GM19240 (cell line): ENCODE measurements around the gene SPSB4.

Experiments used
- DNase-seq: peaks from one replicate; pipeline ENCODE4 v3.0.0; 2011; ENCODE audit warnings: low spot score; ENCODE audit not compliant: insufficient read length

The SPSB4 gene

DNA sequence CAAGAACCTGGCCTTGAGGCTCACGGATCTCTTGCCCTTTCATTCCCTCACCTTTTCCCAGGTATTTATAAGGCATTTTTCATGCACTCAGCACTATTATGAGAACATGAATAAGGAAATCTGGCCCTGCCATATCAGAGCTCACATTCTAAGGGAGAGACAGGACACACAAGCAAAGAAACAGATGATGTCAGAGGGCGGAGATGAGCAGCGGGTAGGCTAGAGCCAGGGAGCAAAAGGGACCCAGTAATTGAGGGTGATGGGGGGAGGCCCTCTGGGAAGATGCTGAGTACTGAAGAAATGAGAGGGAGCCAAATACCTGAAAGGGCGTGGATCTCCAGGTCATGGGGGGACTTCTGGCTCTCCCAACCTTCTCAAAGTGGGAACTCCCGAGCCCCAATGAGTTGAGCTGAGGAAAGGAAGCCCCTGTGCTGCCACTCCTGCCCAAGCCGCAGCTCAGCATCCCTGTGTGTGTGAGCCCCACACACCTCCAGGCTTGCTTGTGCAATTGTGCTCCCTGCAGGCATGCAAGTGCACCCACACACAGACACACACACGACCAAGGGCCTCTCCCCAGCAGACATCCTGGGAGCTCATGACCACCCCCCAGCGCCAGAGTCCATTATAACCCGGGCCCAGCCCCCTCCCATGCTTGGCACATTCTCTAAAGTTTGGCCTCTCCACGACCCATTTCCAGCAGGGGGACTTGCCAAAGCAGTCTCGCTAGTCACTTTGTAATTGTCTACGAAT is 99.1 kb downstream of the SPSB4 start:
- DNase-seq: no peak

- no peak for DNase-seq
These were observed 99.8 kb downstream of the SPSB4 start for GRCh38 chr3:141150931-141151330.

DNA sequence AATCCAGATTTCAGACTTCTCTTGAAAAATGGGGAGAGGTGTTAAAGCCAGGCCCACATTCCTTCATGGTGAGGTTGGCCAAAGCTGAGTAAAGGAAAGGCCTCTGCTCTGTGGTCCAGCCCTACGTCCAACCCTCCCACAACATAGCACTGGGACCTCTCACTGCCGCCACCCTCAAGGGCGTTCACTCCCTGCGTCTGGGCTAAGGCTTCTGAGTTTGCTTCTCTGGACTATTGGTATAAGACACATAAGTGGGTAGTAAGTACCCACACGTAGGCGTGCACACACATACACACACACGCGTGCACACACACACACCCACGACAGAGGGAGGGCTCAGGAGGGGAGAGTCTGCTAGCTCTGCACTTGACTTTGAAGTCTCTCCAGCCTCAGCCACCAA is 100.3 kb downstream of the SPSB4 start:
- DNase-seq: no peak

GRCh38 chr3:141152130-141152529 is 101.0 kb downstream of the SPSB4 start:
- DNase-seq: no peak

GRCh38 chr3:141152801-141153678 is 101.9 kb downstream of the SPSB4 start:
- DNase-seq: no peak

DNA sequence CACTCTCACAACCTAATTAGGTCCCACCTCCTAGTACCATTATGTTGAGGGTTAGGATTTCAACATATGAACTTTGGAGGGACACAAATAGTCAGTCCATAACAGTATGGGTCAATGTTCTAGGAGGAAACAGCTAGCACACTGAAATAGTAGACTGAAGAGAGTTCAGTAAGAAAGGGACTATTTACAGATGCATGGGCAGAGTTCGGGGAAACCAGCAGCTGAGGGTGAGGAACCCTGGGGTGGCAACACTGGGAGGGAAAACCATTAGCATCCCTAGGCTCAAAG is 102.5 kb downstream of the SPSB4 start:
- DNase-seq: no peak

- DNase-seq: no peak
These were observed 113.7 kb downstream of the SPSB4 start for GRCh38 chr3:141164852-141165251.

GRCh38 chr3:141167681-141168080 is 116.5 kb downstream of the SPSB4 start:
- no peak for DNase-seq

DNA sequence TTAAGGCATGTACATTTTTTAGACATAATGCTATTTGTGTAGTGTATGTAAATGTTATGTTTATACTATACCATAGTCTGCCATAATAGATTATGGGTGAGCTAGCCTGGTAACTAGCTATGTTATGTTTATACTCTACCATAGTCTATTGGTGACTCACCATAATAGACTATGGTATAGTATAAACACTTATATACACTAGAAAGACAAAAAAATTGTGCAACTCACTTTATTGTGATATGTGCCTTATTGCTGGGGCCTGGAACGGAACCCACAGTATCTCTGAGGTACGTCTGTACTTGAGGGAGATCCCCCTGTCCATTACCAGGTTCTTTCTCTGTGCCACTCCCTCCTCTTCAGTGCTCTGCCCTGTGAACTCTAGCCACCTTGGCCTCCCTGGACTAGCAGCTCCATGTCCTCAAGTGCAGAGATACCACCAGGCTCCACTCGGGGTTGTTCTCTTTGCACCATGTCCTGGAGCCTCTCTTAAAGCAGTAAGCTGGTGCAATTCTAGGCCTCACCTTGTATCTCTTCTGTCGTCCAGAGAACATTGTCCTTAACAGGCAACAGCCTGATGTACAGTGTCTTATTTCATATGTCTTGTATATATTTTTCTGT is 119.6 kb downstream of the SPSB4 start:
- no peak for DNase-seq

GRCh38 chr3:141174674-141175073 is 123.5 kb downstream of the SPSB4 start:
- DNase-seq: no peak

DNA sequence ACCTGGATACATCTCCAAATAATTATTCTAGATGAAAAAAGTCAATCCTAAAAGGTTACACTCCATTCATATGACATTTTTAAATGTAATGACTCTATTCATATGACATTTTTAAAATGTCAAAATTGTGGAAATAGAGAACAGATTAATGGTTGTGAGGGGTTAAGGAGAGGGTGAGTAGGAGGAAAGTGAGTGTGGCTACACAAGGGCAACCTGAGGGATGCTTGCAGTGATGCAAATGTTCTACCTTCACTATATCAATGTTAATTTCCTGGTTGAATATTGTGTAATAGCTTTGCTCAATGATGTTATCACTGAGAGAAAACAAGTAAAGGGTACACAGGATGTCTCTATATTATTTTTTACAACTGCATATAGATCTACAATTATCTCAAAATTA is 125.6 kb downstream of the SPSB4 start:
- no peak for DNase-seq

GRCh38 chr3:141178026-141178425 is 126.9 kb downstream of the SPSB4 start:
- DNase-seq: no peak

DNA sequence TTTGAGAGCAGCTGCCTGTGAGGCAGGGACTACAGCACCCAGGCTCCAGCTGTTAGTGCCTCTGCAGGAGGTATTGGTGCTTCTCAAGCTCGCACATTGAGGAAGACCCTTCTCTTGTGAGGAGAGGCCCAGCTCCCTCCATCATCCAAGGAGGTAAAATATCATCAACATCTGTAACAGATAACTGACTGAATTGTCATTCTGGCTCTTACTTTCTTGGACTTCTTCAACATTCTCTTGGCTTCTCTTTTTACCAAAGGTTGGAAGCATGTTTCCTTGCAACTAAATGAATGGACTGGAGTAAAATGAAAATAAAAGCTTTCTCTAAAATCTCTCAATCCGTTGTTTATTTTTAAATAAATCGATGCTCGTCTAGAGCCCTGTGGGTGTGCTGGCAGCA is 127.4 kb downstream of the SPSB4 start:
- DNase-seq: no peak

GRCh38 chr3:141179983-141180382 is 128.8 kb downstream of the SPSB4 start:
- DNase-seq: no peak

- no peak for DNase-seq
These were observed 130.0 kb downstream of the SPSB4 start for GRCh38 chr3:141181196-141181595.

- DNase-seq: no peak
These were observed 130.7 kb downstream of the SPSB4 start for GRCh38 chr3:141181819-141182218.

DNA sequence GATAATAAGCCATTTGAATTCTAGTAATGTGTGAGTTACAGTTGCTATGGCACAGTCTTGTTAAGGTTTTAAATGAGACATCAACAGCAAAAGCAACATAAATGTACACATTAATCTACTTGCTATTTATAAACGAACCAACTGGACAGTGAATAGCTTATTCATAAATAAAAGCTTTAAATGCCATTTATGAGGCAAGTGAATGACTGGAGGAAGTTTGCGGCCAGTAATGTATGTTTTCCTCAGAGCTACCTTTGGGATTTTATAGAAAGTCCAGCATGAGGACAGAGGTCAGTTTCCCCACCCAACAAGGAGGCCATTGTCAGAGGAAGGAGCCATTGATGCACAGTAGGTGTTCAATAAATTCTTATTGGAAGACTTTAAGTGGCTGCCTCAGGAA is 132.5 kb downstream of the SPSB4 start:
- DNase-seq: no peak

DNA sequence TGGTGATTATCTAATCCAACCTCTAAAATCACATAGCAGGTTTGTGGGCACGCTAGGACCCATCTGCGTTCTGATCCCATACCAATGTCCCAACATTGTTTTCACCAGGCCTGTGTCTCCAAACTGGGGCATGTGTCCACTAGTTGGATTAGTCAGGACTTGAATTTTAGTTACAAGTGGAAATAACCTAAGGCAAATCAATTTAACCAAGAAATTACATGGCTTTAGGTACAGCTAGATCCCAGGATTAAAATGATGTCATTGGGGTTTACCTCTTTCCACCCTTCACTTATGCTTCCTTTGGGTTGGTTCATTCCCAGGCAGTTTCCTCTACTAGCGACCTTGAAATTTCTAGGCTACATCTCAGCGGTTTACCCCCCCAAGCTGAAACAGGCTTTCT is 133.3 kb downstream of the SPSB4 start:
- DNase-seq: no peak

DNA sequence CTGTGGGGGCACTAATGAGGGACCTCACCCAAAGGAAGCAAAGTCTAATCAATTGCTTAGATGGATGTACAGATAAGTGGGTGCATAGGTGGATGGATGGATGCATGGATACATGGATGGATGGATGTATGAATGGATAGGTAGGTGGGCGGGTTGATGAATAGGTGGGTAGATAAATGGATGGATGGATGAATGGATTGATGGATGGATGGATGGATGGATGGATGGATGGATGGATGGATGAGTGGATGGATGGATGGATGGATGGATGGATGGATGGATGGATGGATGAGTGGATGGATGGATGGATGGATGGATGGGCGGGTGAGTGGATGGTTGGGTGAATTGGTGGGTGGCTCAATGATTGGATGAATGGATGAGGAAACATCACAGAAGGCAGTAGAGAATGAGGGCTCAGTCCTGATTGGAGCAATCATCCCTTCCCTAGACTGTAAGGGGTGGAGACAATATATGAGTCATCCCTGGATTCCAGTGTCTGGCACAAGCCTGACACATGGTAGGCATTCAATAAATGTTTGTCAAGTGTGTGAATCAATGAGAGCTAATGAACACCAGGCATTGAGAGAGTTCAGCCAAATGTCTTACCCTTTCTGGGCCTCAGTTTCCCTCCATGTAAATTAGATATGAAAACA is 140.1 kb downstream of the SPSB4 start:
- no peak for DNase-seq

DNA sequence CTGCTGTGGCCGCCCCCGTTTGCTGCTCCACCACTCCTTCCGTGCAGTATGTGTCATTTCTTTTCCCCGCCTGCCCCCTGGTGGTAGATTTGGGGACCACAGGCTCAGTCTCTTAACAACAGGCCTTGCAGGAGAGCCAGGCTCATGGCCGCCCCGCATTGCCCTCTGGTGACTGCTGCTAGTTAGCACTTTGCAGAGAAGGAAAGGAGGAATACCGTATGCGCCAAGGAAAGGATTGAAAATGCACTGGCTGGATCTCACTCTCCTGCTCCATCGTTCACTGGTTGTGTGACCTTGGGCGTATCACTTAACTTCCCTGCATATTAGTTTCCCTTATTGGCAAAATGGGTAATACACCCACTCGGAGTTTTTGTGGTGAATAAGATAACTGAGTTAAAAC is 141.2 kb downstream of the SPSB4 start:
- DNase-seq: peak; percentile 60

DNA sequence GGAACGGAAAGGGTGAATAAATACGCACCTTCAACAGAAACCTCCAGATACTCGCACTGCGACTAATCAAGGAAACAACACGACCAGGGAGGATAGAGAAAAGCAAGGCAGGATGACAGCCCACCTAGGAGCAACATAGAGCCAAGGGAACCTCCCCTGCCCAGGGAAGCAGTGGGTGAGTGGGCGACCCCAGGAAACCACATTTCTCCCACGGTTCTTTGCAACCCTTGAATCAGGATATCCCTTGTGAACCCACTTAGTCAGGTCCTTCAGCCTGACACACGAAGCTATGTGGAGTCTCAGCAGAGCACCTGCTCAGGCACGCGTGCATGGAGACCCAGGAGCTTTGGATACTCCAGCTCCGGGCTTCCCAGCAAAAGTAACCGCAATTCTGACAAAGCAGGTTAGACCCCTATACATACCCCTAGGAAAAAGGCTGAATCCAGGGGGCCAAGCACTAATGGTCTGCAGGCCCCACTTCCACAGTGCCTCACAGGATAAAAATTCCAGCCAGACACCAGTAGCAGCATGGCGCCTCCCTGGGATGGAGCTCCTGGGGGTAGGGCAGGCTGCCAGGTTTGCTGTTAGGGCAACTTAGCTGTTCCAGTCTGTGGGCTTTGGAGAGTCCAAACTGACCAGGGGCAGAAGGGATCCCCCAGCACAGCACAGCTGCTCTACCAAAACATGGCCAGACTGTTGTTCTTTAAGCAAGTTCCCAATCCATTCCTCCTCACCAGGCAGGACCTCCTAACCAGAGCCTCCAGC is 142.1 kb downstream of the SPSB4 start:
- DNase-seq: no peak
